GM23248 (cell line): Measurements from ENCODE around the gene KIF12. TPM values are rescaled to one million over a fixed set of nuclear protein-coding genes. Genes with fewer than 3 reads are reported as not detected.

Source experiments
- DNase-seq: peaks from one replicate; pipeline ENCODE4 v3.0.0-alpha.2; 2015
- H2AFZ ChIP-seq: fragments of 200-600 bp; sonication (generic); 2 replicates; pipeline ENCODE4 v1.6.1; 2016; ENCODE audit warnings: antibody characterized with exemption
- H3F3A ChIP-seq: fragments of 200-600 bp; sonication (generic); 2 replicates; pipeline ENCODE4 v1.6.1; 2016; ENCODE audit warnings: mild to moderate bottlenecking, antibody characterized with exemption, mixed run types; ENCODE audit not compliant: insufficient read depth
- H3K27ac ChIP-seq: fragments of 200-600 bp; sonication (generic); 2 replicates; pipeline ENCODE4 v1.5.1; 2016; ENCODE audit warnings: mild to moderate bottlenecking
- H3K27me3 ChIP-seq: fragments of 200-600 bp; sonication (generic); replicated peaks from 2 replicates; pipeline ENCODE4 v1.6.1; 2016; ENCODE audit warnings: mild to moderate bottlenecking; ENCODE audit not compliant: insufficient read depth
- H3K36me3 ChIP-seq: fragments of 200-600 bp; sonication (generic); 2 replicates; pipeline ENCODE4 v1.6.1; 2016; ENCODE audit warnings: low read depth, mild to moderate bottlenecking
- H3K4me1 ChIP-seq: fragments of 200-600 bp; sonication (generic); 2 replicates; pipeline ENCODE4 v1.6.1; 2016; ENCODE audit warnings: mild to moderate bottlenecking; ENCODE audit not compliant: insufficient read depth
- H3K4me2 ChIP-seq: fragments of 200-600 bp; sonication (generic); one replicate; pipeline ENCODE4 v1.6.1; 2016; ENCODE audit warnings: mild to moderate bottlenecking; ENCODE audit not compliant: unreplicated experiment
- H3K4me3 ChIP-seq: fragments of 200-600 bp; sonication (generic); 2 replicates; pipeline ENCODE4 v1.5.1; 2016; ENCODE audit warnings: mild to moderate bottlenecking
- H3K79me2 ChIP-seq: fragments of 200-600 bp; sonication (generic); 2 replicates; pipeline ENCODE4 v1.6.1; 2016; ENCODE audit warnings: mild to moderate bottlenecking; ENCODE audit not compliant: insufficient read depth
- H3K9ac ChIP-seq: fragments of 200-600 bp; sonication (generic); 2 replicates; pipeline ENCODE4 v1.6.1; 2016; ENCODE audit warnings: mild to moderate bottlenecking
- H3K9me2 ChIP-seq: fragments of 200-600 bp; sonication (generic); 2 replicates; pipeline ENCODE4 v1.6.1; 2016; ENCODE audit warnings: mixed run types, mild to moderate bottlenecking, moderate library complexity; ENCODE audit not compliant: insufficient read depth
- H3K9me3 ChIP-seq: fragments of 200-600 bp; sonication (generic); one replicate; pipeline ENCODE4 v1.6.1; 2017; ENCODE audit warnings: low read depth
- H4K20me1 ChIP-seq: fragments of 200-600 bp; sonication (generic); 2 replicates; pipeline ENCODE4 v1.6.0; 2016; ENCODE audit not compliant: insufficient read depth
- EZH2 ChIP-seq: fragments of 200-600 bp; sonication (generic); IDR thresholded peaks from 2 replicates; pipeline ENCODE4 v1.6.1; 2018; ENCODE audit warnings: antibody characterized with exemption, mild to moderate bottlenecking; ENCODE audit not compliant: insufficient read depth, poor library complexity, severe bottlenecking
- EZH2phosphoT487 ChIP-seq: fragments of 200-600 bp; sonication (generic); IDR thresholded peaks from 2 replicates; pipeline ENCODE4 v1.6.1; 2018; ENCODE audit warnings: antibody characterized with exemption, moderate library complexity, mild to moderate bottlenecking, low read depth; ENCODE audit not compliant: insufficient read depth
- WGBS, 2 experiments: methylation state at CpG; one replicate each; pipeline ENCODE4 v1.1.6; 2015 to 2017; ENCODE audit warnings: low lambda C conversion rate in 2 of 2, low coverage in 1 of 2; ENCODE audit errors: missing lambda C conversion rate in 2 of 2; 5-methylcytosine and 5-hydroxymethylcytosine counted together
- in situ Hi-C: fragments of 300-500 bp; cut with MboI; formaldehyde crosslinking; loops from 2 replicates; pipeline ENCODE4 v1.15.0; 2020
- polyA plus RNA-seq: library from polyadenylated mRNA; unstranded; fragments of >200 nt; fragmentation: Nextera tagmentation; extraction: Ambion mirVana; gene quantifications from 2 replicates; pipeline ENCODE4 v1.2.1, GENCODE V29; 2016
- total RNA-seq: library from RNA; depleted of rRNA; stranded (reverse); fragments of >200 nt; shearing (Covaris generic); gene quantifications from 2 replicates; pipeline ENCODE4 v1.2.3, GENCODE V29; 2014; rRNA removed

KIF12 gene
- total RNA-seq: not detected in 2 replicates
- not detected in 2 replicates for polyA plus RNA-seq

DNA sequence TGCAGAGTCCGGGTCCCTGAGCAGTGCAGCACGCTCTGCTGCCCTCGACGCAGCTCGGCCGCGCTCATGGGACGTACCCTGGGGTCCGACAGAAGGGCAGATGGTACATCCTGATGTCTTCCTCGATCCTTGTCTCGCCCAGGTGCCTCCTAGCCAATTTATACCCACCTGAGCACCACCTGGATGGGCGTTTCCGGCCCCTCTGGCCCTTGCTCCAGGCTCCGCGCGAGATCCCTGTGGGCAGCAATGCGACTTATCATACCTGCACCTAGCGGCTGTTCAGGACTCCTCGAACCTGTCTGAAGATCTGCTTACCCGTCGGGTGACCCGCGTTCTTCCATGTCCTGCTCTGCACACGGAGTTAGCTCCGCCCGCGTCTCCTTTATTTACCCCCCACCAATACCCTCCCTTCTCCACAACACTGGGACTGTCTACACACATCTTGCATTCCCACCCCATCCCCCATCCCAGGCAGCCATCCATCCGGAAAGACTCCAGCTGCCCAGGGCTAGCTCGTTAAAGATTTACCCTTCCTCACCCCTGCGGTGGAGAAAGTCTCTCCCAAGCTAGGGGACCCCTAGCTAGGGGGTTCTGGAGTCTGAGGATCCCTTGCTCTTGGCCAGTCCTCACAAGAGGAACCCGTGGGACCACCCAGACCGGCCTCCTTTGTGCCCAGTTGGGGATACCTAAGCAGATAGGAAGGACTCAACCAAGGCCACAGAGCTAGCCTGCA lies at the start of gene KIF12:
KIF12 (minus strand) TSS at position 357 of the 733 bp plus-strand sequence; CDS start at position 341, 16 bp downstream.
- in situ Hi-C loops: no loop called here
- H3K27ac ChIP-seq: no peak within 1 kb of the TSS
- peak within 1 kb of the TSS; percentile 66 for H3K4me2 ChIP-seq
- peak within 1 kb of the TSS; percentile 59 for H3K4me3 ChIP-seq
- H3K9me2 ChIP-seq: no peaks in the 10 kb centered on the region
- no peak for DNase-seq
- peak within 1 kb of the TSS; percentile 35; the same call in 1 of the 2 replicates for H2AFZ ChIP-seq
- H3F3A ChIP-seq: no peaks in the 10 kb centered on the region
- peaks cover 3% of the 10 kb centered on the region; the same call in 1 of the 2 replicates for H3K27me3 ChIP-seq
- H3K9ac ChIP-seq: no peak within 1 kb of the TSS
- H3K79me2 ChIP-seq: no peaks in the 10 kb centered on the region
- no peaks in the 10 kb centered on the region for H4K20me1 ChIP-seq
- no peaks in the 10 kb centered on the region for H3K4me1 ChIP-seq
- no peaks in the 10 kb centered on the region for H3K36me3 ChIP-seq
- H3K9me3 ChIP-seq: no peaks in the 10 kb centered on the region
- WGBS, 2 experiments: 59 to 66% methylated on average over 27 to 32 of the region's 32 CpGs
- TF ChIP-seq EZH2 (no peak), EZH2phosphoT487 (no peak)

DNA sequence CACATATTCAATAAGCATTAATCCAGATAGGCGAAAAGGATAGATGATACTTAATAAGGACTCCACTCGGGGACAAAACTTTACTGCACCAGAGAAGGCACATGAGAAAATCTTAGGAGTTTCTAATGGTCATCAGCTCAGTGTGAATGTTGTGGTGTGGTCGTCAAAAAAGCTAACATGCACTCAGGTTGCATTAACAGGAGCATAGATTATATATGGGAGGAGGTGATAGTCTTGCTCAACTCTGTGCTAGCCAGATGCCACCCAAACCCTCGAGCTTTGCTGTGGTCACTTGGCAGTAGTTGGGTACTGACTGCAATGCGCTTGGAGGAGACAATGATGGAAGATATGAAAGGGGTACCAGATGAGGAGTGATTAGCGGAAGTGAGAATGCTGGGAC lies 47.6 kb upstream of the KIF12 start:
- H3K9me2 ChIP-seq: no peaks in the 10 kb centered on the region
- no peak overlapping the region for H3K4me2 ChIP-seq
- H3K79me2 ChIP-seq: no peaks in the 10 kb centered on the region
- H3K36me3 ChIP-seq: no peaks in the 10 kb centered on the region
- no peak overlapping the region for H3K9ac ChIP-seq
- in situ Hi-C loops: no loop called here
- H2AFZ ChIP-seq: no peak overlapping the region
- no peak overlapping the region for H3K4me3 ChIP-seq
- no peaks in the 10 kb centered on the region for H3K4me1 ChIP-seq
- TF ChIP-seq EZH2 (no peak), EZH2phosphoT487 (no peak)
- no peaks in the 10 kb centered on the region for H3K9me3 ChIP-seq
- H4K20me1 ChIP-seq: no peaks in the 10 kb centered on the region
- H3K27me3 ChIP-seq: peaks cover 34% of the 10 kb centered on the region
- 71% methylated on average over 6 of the region's 6 CpGs for WGBS, 2 experiments
- no peak for DNase-seq
- no peak overlapping the region for H3K27ac ChIP-seq
- H3F3A ChIP-seq: no peaks in the 10 kb centered on the region

DNA sequence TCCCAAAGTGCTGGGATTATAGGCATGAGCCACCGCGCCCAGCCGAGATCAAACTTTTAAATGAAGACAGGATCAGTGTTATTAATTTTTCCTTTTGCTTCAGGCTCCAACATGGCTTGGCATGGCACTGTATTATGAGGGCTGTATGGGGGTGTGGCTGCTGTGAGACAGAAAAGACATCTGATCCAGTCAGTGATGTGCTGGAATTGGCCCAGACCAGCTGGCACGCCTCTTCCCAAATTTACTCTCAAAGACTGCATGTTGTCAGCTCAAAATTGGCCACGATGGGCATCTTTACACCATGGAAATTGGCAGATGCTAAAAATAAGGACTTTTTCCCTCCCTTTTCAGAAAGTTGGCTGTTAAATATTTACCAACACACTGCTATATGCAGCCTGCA lies 44.1 kb upstream of the KIF12 start:
- TF ChIP-seq EZH2 (no peak), EZH2phosphoT487 (no peak)
- H3K4me1 ChIP-seq: no peaks in the 10 kb centered on the region
- H3K9me2 ChIP-seq: no peaks in the 10 kb centered on the region
- H3K36me3 ChIP-seq: no peaks in the 10 kb centered on the region
- no peak for DNase-seq
- in situ Hi-C loops: no loop called here
- no peaks in the 10 kb centered on the region for H3K79me2 ChIP-seq
- H3F3A ChIP-seq: no peaks in the 10 kb centered on the region
- H3K27ac ChIP-seq: no peak overlapping the region
- H4K20me1 ChIP-seq: no peaks in the 10 kb centered on the region
- H3K27me3 ChIP-seq: peaks cover 67% of the 10 kb centered on the region
- no peaks in the 10 kb centered on the region for H3K9me3 ChIP-seq
- no peak overlapping the region for H3K4me3 ChIP-seq
- H3K9ac ChIP-seq: no peak overlapping the region
- no peak overlapping the region for H2AFZ ChIP-seq
- WGBS, 2 experiments: 3 to 8% methylated on average over 5 of the region's 5 CpGs
- H3K4me2 ChIP-seq: no peak overlapping the region

DNA sequence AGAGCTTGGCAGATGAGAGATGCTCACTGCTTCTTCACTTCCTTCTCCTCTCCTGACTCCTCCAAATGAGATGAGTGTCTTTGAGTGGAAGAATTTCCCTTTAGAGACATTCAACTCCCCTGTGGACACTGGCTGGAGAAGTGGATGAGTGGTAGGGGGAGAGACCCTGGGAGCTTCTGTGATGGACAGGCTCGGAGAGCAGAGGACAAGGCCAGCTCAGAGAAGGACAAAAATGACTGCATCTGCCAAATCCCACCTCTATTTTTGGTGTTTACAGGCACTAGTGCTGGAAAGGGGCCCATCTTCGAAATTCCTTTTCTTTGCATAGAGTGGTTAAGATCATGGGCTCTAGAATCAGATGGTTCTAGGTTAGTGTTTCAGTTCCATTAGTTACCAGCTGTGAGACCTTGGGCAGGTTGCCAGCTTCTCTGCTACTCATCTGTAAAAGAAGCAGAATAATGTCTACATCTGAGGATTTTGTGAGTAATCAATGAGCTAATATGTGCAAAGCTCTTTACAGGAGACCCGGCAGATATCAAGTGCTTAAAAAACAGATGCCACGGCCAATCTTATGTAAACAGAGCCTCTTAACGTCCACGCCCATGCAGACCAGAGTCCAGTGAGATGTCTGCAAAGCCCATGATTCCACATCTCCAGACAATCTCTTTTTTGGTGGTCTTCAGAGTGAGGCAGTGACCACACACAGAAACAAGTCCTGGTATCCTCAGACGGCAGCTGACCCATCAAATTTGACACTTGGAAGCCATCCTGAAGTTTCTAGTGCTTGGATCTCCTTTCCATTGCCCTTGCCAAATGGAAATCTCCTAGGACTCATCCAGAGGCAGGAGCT lies 42.7 kb upstream of the KIF12 start:
- H3K9ac ChIP-seq: no peak overlapping the region
- in situ Hi-C loops: no loop called here
- H3K27me3 ChIP-seq: peaks cover 74% of the 10 kb centered on the region
- DNase-seq: peak; percentile 38
- H3K4me1 ChIP-seq: no peaks in the 10 kb centered on the region
- H3K36me3 ChIP-seq: no peaks in the 10 kb centered on the region
- H3K9me3 ChIP-seq: no peaks in the 10 kb centered on the region
- no peak overlapping the region for H3K27ac ChIP-seq
- WGBS, 2 experiments: 57 to 62% methylated on average over 7 of the region's 7 CpGs
- no peaks in the 10 kb centered on the region for H3K9me2 ChIP-seq
- H3K4me3 ChIP-seq: no peak overlapping the region
- H3K79me2 ChIP-seq: no peaks in the 10 kb centered on the region
- H4K20me1 ChIP-seq: no peaks in the 10 kb centered on the region
- TF ChIP-seq EZH2phosphoT487 (no peak), EZH2 (no peak)
- H3F3A ChIP-seq: no peaks in the 10 kb centered on the region
- H3K4me2 ChIP-seq: no peak overlapping the region
- no peak overlapping the region for H2AFZ ChIP-seq
